HEK293 (cell line): ENCODE data around the gene CRX.

ENCODE experiments used
- CTCF ChIA-PET: fragments of 350-600 bp; formaldehyde crosslinking; extraction: SDS; loops from one replicate; lab custom pipeline; 2021; ENCODE audit warnings: antibody characterized with exemption; lab: Yijun Ruan, JAX
- POLR2A ChIA-PET: fragments of 300-600 bp; formaldehyde crosslinking; extraction: SDS; loops from one replicate; lab custom pipeline; 2020; ENCODE audit warnings: antibody characterized with exemption, inconsistent platforms; lab: Yijun Ruan, JAX
- H3K27ac ChIP-seq: fragments of 200-500 bp; sonication (Bioruptor generic); 2 replicates; pipeline ENCODE4 v1.5.1; 2014; ENCODE audit warnings: low read depth, low read length, control low read depth, inconsistent platforms; ENCODE audit errors: extremely low read depth
- H3K36me3 ChIP-seq, 2 experiments: fragments of 200-500 bp in 1 of 2; sonication (Bioruptor generic) in 1 of 2; 1 replicate in 1 of 2; 2 replicates in 1 of 2; pipeline ENCODE4 v1.5.1; 2014 to 2017; ENCODE audit warnings: inconsistent platforms in 2 of 2, low read length in 2 of 2; ENCODE audit not compliant: control insufficient read depth in 2 of 2, insufficient read depth in 1 of 2
- H3K4me1 ChIP-seq: fragments of 200-500 bp; sonication (Bioruptor generic); 2 replicates; pipeline ENCODE4 v1.5.1; 2014; ENCODE audit warnings: mild to moderate bottlenecking, low read length, inconsistent platforms; ENCODE audit not compliant: control insufficient read depth, insufficient read depth
- H3K4me3 ChIP-seq: 2 replicates; pipeline ENCODE4 v1.5.1; 2011; ENCODE audit warnings: low read depth, mild to moderate bottlenecking, control low read depth, low read length, moderate library complexity
- H3K9me3 ChIP-seq: fragments of 200-500 bp; sonication (Bioruptor generic); 2 replicates; pipeline ENCODE4 v1.5.1; 2014; ENCODE audit warnings: low read depth, low read length, inconsistent platforms; ENCODE audit not compliant: control insufficient read depth, insufficient read depth
- FEZF1 ChIP-seq: fragments of 450-650 bp; formaldehyde crosslinking; IDR thresholded peaks from 2 replicates; pipeline ENCODE4 v1.5.1; 2016; ENCODE audit warnings: missing biosample characterization, missing genetic modification characterization
- ZNF132 ChIP-seq: fragments of 450-650 bp; formaldehyde crosslinking; IDR thresholded peaks from 2 replicates; pipeline ENCODE4 v1.5.1; 2017; ENCODE audit warnings: missing biosample characterization, missing genetic modification characterization, borderline replicate concordance
- ZNF184 ChIP-seq: fragments of 450-650 bp; IDR thresholded peaks from 2 replicates; pipeline ENCODE4 v1.5.1; 2018; ENCODE audit warnings: missing biosample characterization, mild to moderate bottlenecking, missing genetic modification characterization
- ZNF19 ChIP-seq: fragments of 450-650 bp; formaldehyde crosslinking; IDR thresholded peaks from 2 replicates; pipeline ENCODE4; 2016; ENCODE audit warnings: missing biosample characterization, missing genetic modification characterization, low read depth
- ZNF830 ChIP-seq: fragments of 450-650 bp; IDR thresholded peaks from 2 replicates; pipeline ENCODE4 v1.5.0; 2018; ENCODE audit warnings: missing biosample characterization, missing genetic modification characterization, low read depth, mild to moderate bottlenecking, moderate library complexity
- ZSCAN16 ChIP-seq: fragments of 450-650 bp; formaldehyde crosslinking; IDR thresholded peaks from 2 replicates; pipeline ENCODE4 v1.5.1; 2016; ENCODE audit warnings: missing biosample characterization, missing genetic modification characterization
- TF ChIP-seq, protein P1 (sequence below): IDR thresholded peaks from 2 replicates; pipeline ENCODE4 v1.6.1; 2011; ENCODE audit warnings: mild to moderate bottlenecking, low read depth, low read length, borderline replicate concordance
- TF ChIP-seq, protein P2 (sequence below): fragments of 450-650 bp; formaldehyde crosslinking; IDR thresholded peaks from 2 replicates; pipeline ENCODE4 v1.5.1; 2017; ENCODE audit warnings: missing biosample characterization, missing genetic modification characterization
- TF ChIP-seq, protein P3 (sequence below): fragments of 450-650 bp; formaldehyde crosslinking; IDR thresholded peaks from 2 replicates; pipeline ENCODE4 v1.5.1; 2016; ENCODE audit warnings: missing biosample characterization, missing genetic modification characterization, borderline replicate concordance
- TF ChIP-seq, protein P4 (sequence below): fragments of 450-650 bp; formaldehyde crosslinking; IDR thresholded peaks from 2 replicates; pipeline ENCODE4 v1.5.1; 2016; ENCODE audit warnings: missing biosample characterization, missing genetic modification characterization

Gene CRX

DNA sequence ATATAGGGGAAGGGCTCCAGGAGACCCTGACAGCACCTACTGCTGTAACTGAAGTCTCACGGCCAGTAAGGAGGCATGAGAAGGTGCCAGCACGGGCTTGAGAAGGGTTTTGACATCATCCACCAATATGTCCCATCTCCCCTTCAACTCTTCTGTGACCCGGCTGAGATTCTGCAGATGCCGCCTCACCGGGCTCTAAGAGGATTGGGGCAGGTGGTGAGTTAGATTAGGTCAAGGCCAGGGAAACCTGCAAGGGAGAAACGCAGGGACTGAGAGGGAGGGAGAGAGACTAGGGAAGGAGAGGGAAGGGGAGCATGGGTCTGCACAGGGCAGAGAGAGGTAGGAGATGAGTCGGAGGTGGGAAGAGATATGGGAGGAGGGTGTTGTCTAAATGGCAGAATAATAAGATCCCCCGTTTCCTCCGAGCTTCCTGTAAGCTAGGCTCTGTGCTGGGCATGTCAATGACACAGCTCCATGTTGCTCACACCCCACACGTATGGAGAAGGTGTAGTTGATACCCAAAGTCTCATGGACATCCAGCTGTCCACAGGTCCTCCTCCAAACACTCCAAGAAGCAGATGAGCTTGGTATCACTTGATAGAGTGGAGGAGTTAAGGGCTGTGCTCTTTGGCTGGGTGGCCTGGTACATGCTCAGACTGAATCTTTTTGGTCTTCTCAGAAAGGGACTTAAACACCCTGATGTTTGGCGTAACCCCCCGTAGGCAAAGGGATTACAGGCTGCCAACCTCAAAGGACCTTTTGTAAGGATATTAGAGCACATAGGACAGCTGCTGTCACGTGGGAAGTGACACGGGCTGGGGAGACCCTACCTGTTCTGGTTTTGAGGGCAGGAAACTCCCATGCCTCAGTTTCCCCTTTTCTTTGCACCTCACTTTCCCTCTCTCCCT lies 23.5 kb upstream of the CRX start (continued):
- TF ChIP-seq, protein P1, sequence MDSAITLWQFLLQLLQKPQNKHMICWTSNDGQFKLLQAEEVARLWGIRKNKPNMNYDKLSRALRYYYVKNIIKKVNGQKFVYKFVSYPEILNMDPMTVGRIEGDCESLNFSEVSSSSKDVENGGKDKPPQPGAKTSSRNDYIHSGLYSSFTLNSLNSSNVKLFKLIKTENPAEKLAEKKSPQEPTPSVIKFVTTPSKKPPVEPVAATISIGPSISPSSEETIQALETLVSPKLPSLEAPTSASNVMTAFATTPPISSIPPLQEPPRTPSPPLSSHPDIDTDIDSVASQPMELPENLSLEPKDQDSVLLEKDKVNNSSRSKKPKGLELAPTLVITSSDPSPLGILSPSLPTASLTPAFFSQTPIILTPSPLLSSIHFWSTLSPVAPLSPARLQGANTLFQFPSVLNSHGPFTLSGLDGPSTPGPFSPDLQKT = no peak
- TF ChIP-seq, all 188 proteins: peak for 0

DNA sequence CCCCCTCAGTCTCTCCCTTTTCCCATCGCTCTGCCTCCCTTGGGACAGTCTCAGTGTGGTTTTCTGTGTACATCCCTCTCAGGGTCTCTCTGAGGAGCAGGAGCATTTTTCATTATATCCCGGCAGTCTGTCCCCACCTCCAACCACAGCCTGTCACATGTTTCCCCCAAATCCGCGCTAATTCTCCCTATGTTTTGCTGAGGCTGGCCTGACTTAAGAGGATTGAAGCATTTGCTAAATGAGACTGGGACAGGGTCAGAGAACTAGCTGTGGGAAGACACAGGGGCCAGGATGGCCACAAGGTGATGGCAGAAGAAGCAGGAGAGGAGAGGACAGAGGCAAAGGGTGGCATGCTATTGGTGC lies 22.9 kb upstream of the CRX start:
- POLR2A ChIA-PET = interaction anchor here (0.6 kb wide), 1 partner anchor 27 kb away, joined by 4 read pairs; no protein-coding TSS in a partner anchor
- Histone ChIP-seq H3K27ac (no peak overlapping the region), H3K9me3 (no peaks in the 10 kb centered on the region), H3K4me1 (no peaks in the 10 kb centered on the region), H3K4me3 (no peak overlapping the region), H3K36me3 (no peaks in the 10 kb centered on the region)
- TF ChIP-seq FEZF1 (tag by site-specific recombination) (no peak), ZNF830 (no peak), ZNF19 (tag by site-specific recombination) (no peak), ZNF132 (no peak)
- TF ChIP-seq, protein P2, sequence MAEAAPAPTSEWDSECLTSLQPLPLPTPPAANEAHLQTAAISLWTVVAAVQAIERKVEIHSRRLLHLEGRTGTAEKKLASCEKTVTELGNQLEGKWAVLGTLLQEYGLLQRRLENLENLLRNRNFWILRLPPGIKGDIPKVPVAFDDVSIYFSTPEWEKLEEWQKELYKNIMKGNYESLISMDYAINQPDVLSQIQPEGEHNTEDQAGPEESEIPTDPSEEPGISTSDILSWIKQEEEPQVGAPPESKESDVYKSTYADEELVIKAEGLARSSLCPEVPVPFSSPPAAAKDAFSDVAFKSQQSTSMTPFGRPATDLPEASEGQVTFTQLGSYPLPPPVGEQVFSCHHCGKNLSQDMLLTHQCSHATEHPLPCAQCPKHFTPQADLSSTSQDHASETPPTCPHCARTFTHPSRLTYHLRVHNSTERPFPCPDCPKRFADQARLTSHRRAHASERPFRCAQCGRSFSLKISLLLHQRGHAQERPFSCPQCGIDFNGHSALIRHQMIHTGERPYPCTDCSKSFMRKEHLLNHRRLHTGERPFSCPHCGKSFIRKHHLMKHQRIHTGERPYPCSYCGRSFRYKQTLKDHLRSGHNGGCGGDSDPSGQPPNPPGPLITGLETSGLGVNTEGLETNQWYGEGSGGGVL (tag by site-specific recombination) = no peak
- TF ChIP-seq, protein P3, sequence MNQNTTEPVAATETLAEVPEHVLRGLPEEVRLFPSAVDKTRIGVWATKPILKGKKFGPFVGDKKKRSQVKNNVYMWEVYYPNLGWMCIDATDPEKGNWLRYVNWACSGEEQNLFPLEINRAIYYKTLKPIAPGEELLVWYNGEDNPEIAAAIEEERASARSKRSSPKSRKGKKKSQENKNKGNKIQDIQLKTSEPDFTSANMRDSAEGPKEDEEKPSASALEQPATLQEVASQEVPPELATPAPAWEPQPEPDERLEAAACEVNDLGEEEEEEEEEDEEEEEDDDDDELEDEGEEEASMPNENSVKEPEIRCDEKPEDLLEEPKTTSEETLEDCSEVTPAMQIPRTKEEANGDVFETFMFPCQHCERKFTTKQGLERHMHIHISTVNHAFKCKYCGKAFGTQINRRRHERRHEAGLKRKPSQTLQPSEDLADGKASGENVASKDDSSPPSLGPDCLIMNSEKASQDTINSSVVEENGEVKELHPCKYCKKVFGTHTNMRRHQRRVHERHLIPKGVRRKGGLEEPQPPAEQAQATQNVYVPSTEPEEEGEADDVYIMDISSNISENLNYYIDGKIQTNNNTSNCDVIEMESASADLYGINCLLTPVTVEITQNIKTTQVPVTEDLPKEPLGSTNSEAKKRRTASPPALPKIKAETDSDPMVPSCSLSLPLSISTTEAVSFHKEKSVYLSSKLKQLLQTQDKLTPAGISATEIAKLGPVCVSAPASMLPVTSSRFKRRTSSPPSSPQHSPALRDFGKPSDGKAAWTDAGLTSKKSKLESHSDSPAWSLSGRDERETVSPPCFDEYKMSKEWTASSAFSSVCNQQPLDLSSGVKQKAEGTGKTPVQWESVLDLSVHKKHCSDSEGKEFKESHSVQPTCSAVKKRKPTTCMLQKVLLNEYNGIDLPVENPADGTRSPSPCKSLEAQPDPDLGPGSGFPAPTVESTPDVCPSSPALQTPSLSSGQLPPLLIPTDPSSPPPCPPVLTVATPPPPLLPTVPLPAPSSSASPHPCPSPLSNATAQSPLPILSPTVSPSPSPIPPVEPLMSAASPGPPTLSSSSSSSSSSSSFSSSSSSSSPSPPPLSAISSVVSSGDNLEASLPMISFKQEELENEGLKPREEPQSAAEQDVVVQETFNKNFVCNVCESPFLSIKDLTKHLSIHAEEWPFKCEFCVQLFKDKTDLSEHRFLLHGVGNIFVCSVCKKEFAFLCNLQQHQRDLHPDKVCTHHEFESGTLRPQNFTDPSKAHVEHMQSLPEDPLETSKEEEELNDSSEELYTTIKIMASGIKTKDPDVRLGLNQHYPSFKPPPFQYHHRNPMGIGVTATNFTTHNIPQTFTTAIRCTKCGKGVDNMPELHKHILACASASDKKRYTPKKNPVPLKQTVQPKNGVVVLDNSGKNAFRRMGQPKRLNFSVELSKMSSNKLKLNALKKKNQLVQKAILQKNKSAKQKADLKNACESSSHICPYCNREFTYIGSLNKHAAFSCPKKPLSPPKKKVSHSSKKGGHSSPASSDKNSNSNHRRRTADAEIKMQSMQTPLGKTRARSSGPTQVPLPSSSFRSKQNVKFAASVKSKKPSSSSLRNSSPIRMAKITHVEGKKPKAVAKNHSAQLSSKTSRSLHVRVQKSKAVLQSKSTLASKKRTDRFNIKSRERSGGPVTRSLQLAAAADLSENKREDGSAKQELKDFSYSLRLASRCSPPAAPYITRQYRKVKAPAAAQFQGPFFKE (tag by site-specific recombination) = no peak
- TF ChIP-seq, protein P4, sequence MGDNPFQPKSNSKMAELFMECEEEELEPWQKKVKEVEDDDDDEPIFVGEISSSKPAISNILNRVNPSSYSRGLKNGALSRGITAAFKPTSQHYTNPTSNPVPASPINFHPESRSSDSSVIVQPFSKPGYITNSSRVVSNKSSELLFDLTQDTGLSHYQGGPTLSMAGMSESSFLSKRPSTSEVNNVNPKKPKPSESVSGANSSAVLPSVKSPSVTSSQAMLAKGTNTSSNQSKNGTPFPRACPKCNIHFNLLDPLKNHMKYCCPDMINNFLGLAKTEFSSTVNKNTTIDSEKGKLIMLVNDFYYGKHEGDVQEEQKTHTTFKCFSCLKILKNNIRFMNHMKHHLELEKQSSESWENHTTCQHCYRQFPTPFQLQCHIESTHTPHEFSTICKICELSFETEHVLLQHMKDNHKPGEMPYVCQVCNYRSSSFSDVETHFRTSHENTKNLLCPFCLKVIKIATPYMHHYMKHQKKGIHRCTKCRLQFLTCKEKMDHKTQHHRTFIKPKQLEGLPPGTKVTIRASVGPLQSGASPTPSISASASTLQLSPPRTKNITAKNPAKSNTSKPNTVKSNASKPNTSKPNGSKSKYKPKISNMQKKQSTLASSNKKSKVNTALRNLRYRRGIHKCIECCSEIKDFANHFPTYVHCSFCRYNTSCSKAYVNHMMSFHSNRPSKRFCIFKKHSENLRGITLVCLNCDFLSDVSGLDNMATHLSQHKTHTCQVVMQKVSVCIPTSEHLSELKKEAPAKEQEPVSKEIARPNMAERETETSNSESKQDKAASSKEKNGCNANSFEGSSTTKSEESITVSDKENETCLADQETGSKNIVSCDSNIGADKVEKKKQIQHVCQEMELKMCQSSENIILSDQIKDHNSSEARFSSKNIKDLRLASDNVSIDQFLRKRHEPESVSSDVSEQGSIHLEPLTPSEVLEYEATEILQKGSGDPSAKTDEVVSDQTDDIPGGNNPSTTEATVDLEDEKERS (tag by site-specific recombination) = no peak
- CTCF ChIA-PET = interaction anchor here (1.1 to 3.0 kb wide), 3 partner anchors 8 to 86 kb away, joined by 3 to 14 read pairs (median 5); partner anchors contain the start of gene EHD2

DNA sequence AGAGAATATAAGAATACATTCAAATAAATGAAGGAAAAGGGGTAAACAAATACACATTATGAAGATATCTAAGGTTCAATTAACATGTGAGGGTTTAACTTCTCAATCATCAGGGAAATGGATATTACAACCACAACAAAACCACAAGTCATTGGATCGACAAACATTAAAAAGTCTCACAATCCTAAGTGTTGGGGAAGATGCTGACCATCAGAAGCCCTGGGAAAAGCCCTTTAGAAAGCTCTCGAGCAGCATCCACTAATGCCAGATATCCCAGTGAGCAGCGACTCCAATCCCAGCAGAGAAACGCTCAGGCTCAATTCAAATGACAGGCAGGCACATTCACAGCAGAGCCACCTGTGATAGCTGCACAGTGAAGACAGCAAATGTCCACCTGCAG lies 20.5 kb upstream of the CRX start:
- no peaks in the 10 kb centered on the region for H3K4me1 ChIP-seq
- ChIA-PET POLR2A (no interaction called here), CTCF (interaction anchor here (0.6 to 2.0 kb wide), 5 partner anchors 37 to 69 kb away, joined by 3 to 12 read pairs (median 3); no protein-coding TSS in a partner anchor)

More for the DNA sequence above, 20.5 kb upstream of the CRX start:
- no peak for TF ChIP-seq ZSCAN16
- TF ChIP-seq ZNF184 (tag by site-specific recombination) = peak; percentile 96
- Histone ChIP-seq H3K9me3 (no peaks in the 10 kb centered on the region), H3K27ac (no peak overlapping the region), H3K36me3 (no peaks in the 10 kb centered on the region), H3K4me3 (no peak overlapping the region)
